HCT116 (cell line): ENCODE measurements around the gene MNX1. TPM values are rescaled to one million over a fixed set of nuclear protein-coding genes. Genes with fewer than 3 reads are reported as not detected.

ENCODE experiments used
- ATAC-seq: fragments of 200-7000 bp; cut with Tn5 transposase; 2 replicates; pipeline ENCODE4 v1.9.1; 2020; ENCODE audit warnings: mild to moderate bottlenecking, moderate library complexity
- BruUV-seq: library from RNA; stranded (reverse); fragments of 400-500 nt; replicated peaks from 2 replicates; lab custom pipeline; 2021; lab: Mats Ljungman, UMichigan
- CTCF ChIA-PET: fragments of 300-600 bp; sonication (Branson Sonifier 250); formaldehyde crosslinking; loops from one replicate; lab custom pipeline; 2021; ENCODE audit warnings: antibody characterized with exemption; lab: Charles Lee
- POLR2A ChIA-PET: fragments of 300-600, 350-600 bp; sonication (Branson Sonifier 250); formaldehyde crosslinking; loops from one replicate; lab custom pipeline; 2021; ENCODE audit warnings: antibody characterized with exemption; lab: Charles Lee
- RAD21 ChIA-PET, 2 experiments: fragments of 300-600 bp; sonication (Branson Sonifier 250); formaldehyde crosslinking; loops; one replicate each; lab custom pipeline; 2023; ENCODE audit warnings: low total read pairs in 2 of 2; ENCODE audit not compliant: uncharacterized antibody in 2 of 2, unreplicated experiment in 2 of 2, low non-redundant PET in 1 of 2; lab: Charles Lee
- DNase-seq: peaks from one replicate; pipeline ENCODE4 v3.0.0-alpha.2; 2010; ENCODE audit warnings: low read depth, low spot score
- H2AFZ ChIP-seq: fragments of 200-600 bp; shearing (Covaris generic), sonication (generic); 2 replicates; pipeline ENCODE4 v1.6.1; 2017; ENCODE audit warnings: low read depth, mixed run types, mixed read lengths, antibody characterized with exemption, low read length; ENCODE audit not compliant: poor library complexity, severe bottlenecking
- H3K27ac ChIP-seq: 2 replicates; pipeline ENCODE4 v1.5.1; 2012; ENCODE audit warnings: low read depth, low read length
- H3K27me3 ChIP-seq: fragments of 200-600 bp; sonication (generic); 2 replicates; pipeline ENCODE4 v1.6.1; 2016; ENCODE audit warnings: mixed run types, low read length, mixed read lengths; ENCODE audit not compliant: insufficient read depth
- H3K36me3 ChIP-seq, 2 experiments: fragments of 200-500 bp in 1 of 2; fragments of 200-600 bp in 1 of 2; sonication (Bioruptor generic) in 1 of 2; sonication (generic) in 1 of 2; 2 replicates each; pipeline versions ENCODE4 v1.5.1 to v1.6.1; 2014 to 2016; ENCODE audit warnings: low read length in 2 of 2, inconsistent platforms in 1 of 2, mixed read lengths in 1 of 2, mixed run types in 1 of 2; ENCODE audit not compliant: insufficient read depth in 2 of 2, control insufficient read depth in 1 of 2
- H3K4me1 ChIP-seq, 2 experiments: fragments of 200-600 bp in 1 of 2; sonication (generic) in 1 of 2; 2 replicates each; pipeline versions ENCODE4 v1.5.1 to v1.6.1; 2012 to 2017; ENCODE audit warnings: low read length in 2 of 2, inconsistent platforms in 1 of 2, mild to moderate bottlenecking in 1 of 2, mixed read lengths in 1 of 2, mixed run types in 1 of 2, moderate library complexity in 1 of 2; ENCODE audit not compliant: insufficient read depth in 2 of 2, control insufficient read depth in 1 of 2
- H3K4me2 ChIP-seq: fragments of 200-600 bp; sonication (generic); 2 replicates; pipeline ENCODE4 v1.6.1; 2017; ENCODE audit warnings: mixed run types, low read length, mixed read lengths
- H3K4me3 ChIP-seq, 2 experiments: fragments of 200-600 bp in 1 of 2; sonication (generic) in 1 of 2; replicated peaks in 1 of 2; 2 replicates each; pipeline ENCODE4 v1.5.1; 2011 to 2016; ENCODE audit warnings: low read length in 2 of 2, control low read depth in 1 of 2, low read depth in 1 of 2, mild to moderate bottlenecking in 1 of 2, mixed read lengths in 1 of 2, mixed run types in 1 of 2
- H3K79me2 ChIP-seq: fragments of 200-600 bp; sonication (generic); 2 replicates; pipeline ENCODE4 v1.6.1; 2017; ENCODE audit warnings: mild to moderate bottlenecking, mixed run types, low read length, moderate library complexity, mixed read lengths; ENCODE audit not compliant: insufficient read depth
- H3K9ac ChIP-seq: fragments of 200-600 bp; sonication (generic); 2 replicates; pipeline ENCODE4 v1.6.1; 2016; ENCODE audit warnings: low read length, mixed read lengths
- H3K9me2 ChIP-seq: fragments of 200-600 bp; sonication (generic), shearing (Covaris generic); 2 replicates; pipeline ENCODE4 v1.6.1; 2017; ENCODE audit warnings: mixed run types, mild to moderate bottlenecking, moderate library complexity; ENCODE audit not compliant: insufficient read depth
- H3K9me3 ChIP-seq, 2 experiments: fragments of 200-500 bp in 1 of 2; fragments of 200-600 bp in 1 of 2; sonication (Bioruptor generic) in 1 of 2; sonication (generic) in 1 of 2; 2 replicates each; pipeline ENCODE4 v1.6.1; 2014 to 2017; ENCODE audit warnings: low read length in 2 of 2, mixed read lengths in 2 of 2, inconsistent platforms in 1 of 2, low read depth in 1 of 2, mild to moderate bottlenecking in 1 of 2, mixed run types in 1 of 2, moderate library complexity in 1 of 2; ENCODE audit not compliant: control insufficient read depth in 1 of 2, insufficient read depth in 1 of 2
- H4K20me1 ChIP-seq: fragments of 200-600 bp; sonication (generic), shearing (Covaris generic); 2 replicates; pipeline ENCODE4 v1.6.1; 2017; ENCODE audit warnings: mixed run types, mild to moderate bottlenecking, moderate library complexity; ENCODE audit not compliant: insufficient read depth
- ATF3 ChIP-seq: IDR thresholded peaks from 2 replicates; pipeline ENCODE4 v1.6.1; 2012
- CBX3 ChIP-seq: IDR thresholded peaks from 2 replicates; pipeline ENCODE4 v1.6.1; 2012; ENCODE audit warnings: low read depth
- CEBPB ChIP-seq: IDR thresholded peaks from 2 replicates; pipeline ENCODE4 v1.6.1; 2012; ENCODE audit warnings: low read depth
- CTCF ChIP-seq, 3 experiments: fragments of 200-600 bp in 1 of 3; sonication (generic) in 1 of 3; IDR thresholded peaks in 2 of 3; conservative IDR thresholded peaks in 1 of 3; 2 replicates each; pipeline ENCODE4 v1.5.1; 2012 to 2017; ENCODE audit warnings: low read depth in 2 of 3, low read length in 2 of 3, antibody characterized with exemption in 1 of 3, borderline replicate concordance in 1 of 3, control low read depth in 1 of 3, mild to moderate bottlenecking in 1 of 3, mixed read lengths in 1 of 3, mixed run types in 1 of 3, moderate library complexity in 1 of 3; ENCODE audit not compliant: insufficient read depth in 1 of 3
- ELF1 ChIP-seq: IDR thresholded peaks from 2 replicates; pipeline ENCODE4 v1.6.1; 2012; ENCODE audit warnings: low read depth, borderline replicate concordance
- FOSL1 ChIP-seq: IDR thresholded peaks from 2 replicates; pipeline ENCODE4 v1.6.1; 2012; ENCODE audit warnings: low read depth
- JUND ChIP-seq: IDR thresholded peaks from 2 replicates; pipeline ENCODE4 v1.6.1; 2012
- POLR2A ChIP-seq: IDR thresholded peaks from 2 replicates; pipeline ENCODE4 v1.7.0; 2011; ENCODE audit warnings: borderline replicate concordance; ENCODE audit not compliant: insufficient read depth, insufficient read length; ENCODE audit errors: extremely low read depth
- POLR2AphosphoS5 ChIP-seq: IDR thresholded peaks from 2 replicates; pipeline ENCODE4 v1.6.1; 2011; ENCODE audit warnings: mild to moderate bottlenecking, low read depth, low read length, moderate library complexity
- SIN3A ChIP-seq: IDR thresholded peaks from 2 replicates; pipeline ENCODE4 v1.6.1; 2012; ENCODE audit warnings: low read depth
- SP1 ChIP-seq: IDR thresholded peaks from 2 replicates; pipeline ENCODE4 v1.6.1; 2012; ENCODE audit warnings: low read depth
- ZBTB33 ChIP-seq: IDR thresholded peaks from 2 replicates; pipeline ENCODE4 v1.6.1; 2011; ENCODE audit warnings: mild to moderate bottlenecking, low read length, moderate library complexity; ENCODE audit not compliant: insufficient replicate concordance; ENCODE audit errors: extremely low read depth
- ZFX ChIP-seq: fragments of 450-650 bp; IDR thresholded peaks from 2 replicates; pipeline ENCODE4 v1.6.1; 2017
- ZNF274 ChIP-seq: fragments of 200-500 bp; sonication (Bioruptor generic); IDR thresholded peaks from 2 replicates; pipeline ENCODE4 v1.6.1; 2014; ENCODE audit warnings: mild to moderate bottlenecking, low read depth, low read length, inconsistent platforms
- intact Hi-C: fragments of 100-400 bp; cut with micrococcal nuclease; formaldehyde crosslinking; loops from 2 replicates; pipeline ENCODE4 v1.10.0; 2022
- total RNA-seq: library from RNA; stranded (reverse); gene quantifications from one replicate; pipeline ENCODE4 v1.2.1, GENCODE V29; 2021; ENCODE audit not compliant: unreplicated experiment

The MNX1 gene
- total RNA-seq, 1 experiment from 2014 or later: 7.7 TPM

GRCh38 chr7:156988343-156989185 is 21.9 kb downstream of the MNX1 start:
- Histone ChIP-seq H3K9ac (no peak overlapping the region), H3K27ac (no peak overlapping the region), H2AFZ (no peak overlapping the region), H3K9me3 (no peaks in the 10 kb centered on the region), H3K36me3 (no peaks in the 10 kb centered on the region), H3K4me1 (peaks cover 0 to 5% of the 10 kb centered on the region in 2 experiments; a peak in 1 of 4 replicates), H4K20me1 (no peaks in the 10 kb centered on the region), H3K79me2 (no peaks in the 10 kb centered on the region), H3K4me2 (no peak overlapping the region), H3K4me3 (no peak overlapping the region), H3K27me3 (no peaks in the 10 kb centered on the region), H3K9me2 (no peaks in the 10 kb centered on the region)
- DNase-seq (no peak), ATAC-seq (no peak)
- RAD21 ChIA-PET: no interaction called here
- no peak for TF ChIP-seq ELF1
- TF ChIP-seq SIN3A: no peak
- TF ChIP-seq JUND: no peak
- no peak for TF ChIP-seq SP1
- TF ChIP-seq CBX3: no peak
- TF ChIP-seq ATF3: no peak
- no peak for TF ChIP-seq ZNF274
- BruUV-seq: no TSS peak
- CTCF ChIA-PET: no interaction called here
- POLR2A ChIA-PET: no interaction called here
- intact Hi-C loops: no loop called here

GRCh38 chr7:156986378-156986777 is 24.1 kb downstream of the MNX1 start:
- Histone ChIP-seq H3K36me3 (no peaks in the 10 kb centered on the region), H3K9me2 (no peaks in the 10 kb centered on the region), H2AFZ (no peak overlapping the region), H3K4me1 (peaks cover 0 to 5% of the 10 kb centered on the region in 2 experiments; a peak in 1 of 4 replicates), H3K9me3 (no peaks in the 10 kb centered on the region), H3K79me2 (no peaks in the 10 kb centered on the region), H3K27ac (no peak overlapping the region), H3K9ac (no peak overlapping the region), H4K20me1 (no peaks in the 10 kb centered on the region), H3K4me3 (no peak overlapping the region), H3K4me2 (no peak overlapping the region), H3K27me3 (no peaks in the 10 kb centered on the region)
- ChIA-PET POLR2A (no interaction called here), CTCF (no interaction called here), RAD21 (no interaction called here)
- ATAC-seq: no peak
- no TSS peak for BruUV-seq
- intact Hi-C loops: no loop called here
- no peak for DNase-seq
- TF ChIP-seq ATF3: no peak
- TF ChIP-seq SP1: no peak
- TF ChIP-seq ELF1: no peak
- TF ChIP-seq ZFX: no peak
- no peak for TF ChIP-seq CEBPB
- no peak for TF ChIP-seq ZNF274
- TF ChIP-seq ZBTB33: no peak
- no peak for TF ChIP-seq FOSL1
- no peak for TF ChIP-seq CTCF (IDR thresholded peaks at IDR 0.05 in 2 of 3, conservative IDR thresholded peaks at IDR 0.05 in 1 of 3; ENCODE audit: borderline replicate concordance in 1 of 3, insufficient read depth in 1 of 3, low read depth in 2 of 3, low read length in 2 of 3)
- no peak for TF ChIP-seq POLR2AphosphoS5
- TF ChIP-seq JUND: no peak
- TF ChIP-seq POLR2A: no peak
